Myocyte (in vitro differentiated cells): ENCODE measurements around the gene ZSCAN20. TPM values are rescaled to one million over a fixed set of nuclear protein-coding genes. Genes with fewer than 3 reads are reported as not detected.

ENCODE experiments used
- DNase-seq: peaks from one replicate; pipeline ENCODE4 v3.0.0-alpha.2; 2012; ENCODE audit warnings: low read depth
- polyA plus RNA-seq: library from polyadenylated mRNA; unstranded; fragments of >200 nt; gene quantifications from one replicate; pipeline ENCODE4 v1.2.1, GENCODE V29; 2012; ENCODE audit warnings: missing spikeins
- total RNA-seq: library from RNA; depleted of rRNA; stranded (reverse); fragments of >200 nt; gene quantifications from 2 replicates; pipeline ENCODE4 v1.2.3, GENCODE V29; 2014

Gene ZSCAN20
- total RNA-seq, result 5.6 and 5.8 TPM in 2 replicates
- 2.6 TPM for polyA plus RNA-seq

GRCh38 chr1:33472269-33472980 lies at the start of gene ZSCAN20:
Gene ZSCAN20 (plus strand): TSS chr1:33472645. CDS start chr1:33479289, 6,644 bp downstream.
- DNase-seq, result peak; percentile 99

- DNase-seq, result peak; percentile 58
Observed at GRCh38 chr1:33424205-33424604, 48.2 kb upstream of the ZSCAN20 start.

GRCh38 chr1:33424610-33425009 lies 47.8 kb upstream of the ZSCAN20 start:
- no peak for DNase-seq

GRCh38 chr1:33425900-33426299 lies 46.5 kb upstream of the ZSCAN20 start:
- DNase-seq, result no peak

GRCh38 chr1:33426916-33427315 lies 45.5 kb upstream of the ZSCAN20 start:
- DNase-seq, result no peak

GRCh38 chr1:33428661-33429060 lies 43.8 kb upstream of the ZSCAN20 start:
- DNase-seq, result no peak

- DNase-seq, result no peak
Observed at GRCh38 chr1:33429332-33429731, 43.1 kb upstream of the ZSCAN20 start.

- DNase-seq, result no peak
Observed at GRCh38 chr1:33429856-33430691, 42.4 kb upstream of the ZSCAN20 start.

GRCh38 chr1:33430692-33431593 lies 41.5 kb upstream of the ZSCAN20 start, which contains the start of gene PHC2:
Gene PHC2 (minus strand): TSS chr1:33431095. CDS start chr1:33375539, 55,556 bp downstream.
- peak; percentile 97 for DNase-seq

GRCh38 chr1:33433509-33434362 lies 38.7 kb upstream of the ZSCAN20 start:
- peak; percentile 89 for DNase-seq

GRCh38 chr1:33434363-33434750 lies 38.1 kb upstream of the ZSCAN20 start:
- no peak for DNase-seq

- DNase-seq, result peak; percentile 84
Observed at GRCh38 chr1:33435096-33435820, 37.2 kb upstream of the ZSCAN20 start.

GRCh38 chr1:33436557-33437285 lies 35.7 kb upstream of the ZSCAN20 start:
- DNase-seq, result peak; percentile 71

- DNase-seq, result no peak
Observed at GRCh38 chr1:33438364-33439160, 33.9 kb upstream of the ZSCAN20 start.

- DNase-seq, result no peak
Observed at GRCh38 chr1:33439662-33440061, 32.8 kb upstream of the ZSCAN20 start.

- DNase-seq, result no peak
Observed at GRCh38 chr1:33441088-33441745, 31.2 kb upstream of the ZSCAN20 start.

GRCh38 chr1:33442141-33442540 lies 30.3 kb upstream of the ZSCAN20 start:
- peak; percentile 81 for DNase-seq
